AG04449 (cell line): Measurements from ENCODE around the gene MEAK7.
"Not testable (repeated sequence)": the region's sequence is repeated elsewhere in the genome, so short reads cannot be mapped to it uniquely, and the experiment has no call there.

Experiments used
- CTCF ChIA-PET: fragments of 350-600 bp; formaldehyde crosslinking; extraction: SDS; loops from one replicate; lab custom pipeline; 2021; ENCODE audit warnings: antibody characterized with exemption; lab: Yijun Ruan, JAX
- POLR2A ChIA-PET: fragments of 400-600, 350-600 bp; formaldehyde crosslinking; extraction: SDS; loops from one replicate; lab custom pipeline; 2020; ENCODE audit warnings: antibody characterized with exemption, inconsistent platforms; lab: Yijun Ruan, JAX
- DNase-seq: peaks from one replicate; pipeline ENCODE4 v3.0.0-alpha.2; 2010; ENCODE audit warnings: low read depth, low spot score
- H3K4me3 ChIP-seq: 2 replicates; pipeline ENCODE4 v1.5.1; 2011; ENCODE audit warnings: low read depth, mild to moderate bottlenecking, control low read depth, low read length
- TF ChIP-seq, protein P1 (sequence below): IDR thresholded peaks from one replicate; pipeline ENCODE4 v1.5.1; 2011; ENCODE audit warnings: mild to moderate bottlenecking, moderate library complexity, low read length, control low read depth, inconsistent platforms; ENCODE audit not compliant: insufficient read depth; ENCODE audit errors: missing control alignments

MEAK7 gene

DNA sequence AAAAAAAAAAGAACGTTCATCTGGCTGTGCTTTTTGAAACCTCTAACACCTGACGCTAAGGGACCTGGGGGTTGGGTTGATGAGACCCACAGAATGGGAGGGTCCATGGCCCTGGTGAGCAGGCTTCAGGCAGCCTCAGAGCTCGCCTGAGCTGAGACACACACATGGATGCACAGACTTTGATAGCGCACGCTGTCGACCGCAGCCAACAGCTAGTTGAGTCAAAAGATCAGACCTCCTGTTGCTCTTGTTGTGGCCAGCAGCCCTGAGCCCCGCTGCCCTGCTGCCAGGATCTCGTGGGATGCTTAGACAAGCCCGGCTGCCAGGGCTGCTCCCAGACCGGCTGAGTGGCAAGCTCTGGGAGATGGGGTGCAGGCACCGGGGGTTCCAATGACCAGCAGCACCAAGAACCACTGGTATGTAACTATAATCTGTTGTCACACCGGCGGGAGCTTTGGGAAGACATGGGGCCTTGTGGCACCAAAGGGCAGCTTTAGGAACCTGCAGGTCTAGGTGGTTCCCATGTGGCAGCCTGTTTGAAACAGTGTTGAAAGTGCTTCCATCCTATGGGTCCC, 20.0 kb upstream of the MEAK7 start:
- H3K4me3 ChIP-seq = no peak overlapping the region
- DNase-seq = no peak
- CTCF ChIA-PET = interaction anchor here (1.0 to 1.9 kb wide), 4 partner anchors 12 to 87 kb away, joined by 3 to 7 read pairs (median 5); no protein-coding TSS in a partner anchor
- TF ChIP-seq, protein P1, sequence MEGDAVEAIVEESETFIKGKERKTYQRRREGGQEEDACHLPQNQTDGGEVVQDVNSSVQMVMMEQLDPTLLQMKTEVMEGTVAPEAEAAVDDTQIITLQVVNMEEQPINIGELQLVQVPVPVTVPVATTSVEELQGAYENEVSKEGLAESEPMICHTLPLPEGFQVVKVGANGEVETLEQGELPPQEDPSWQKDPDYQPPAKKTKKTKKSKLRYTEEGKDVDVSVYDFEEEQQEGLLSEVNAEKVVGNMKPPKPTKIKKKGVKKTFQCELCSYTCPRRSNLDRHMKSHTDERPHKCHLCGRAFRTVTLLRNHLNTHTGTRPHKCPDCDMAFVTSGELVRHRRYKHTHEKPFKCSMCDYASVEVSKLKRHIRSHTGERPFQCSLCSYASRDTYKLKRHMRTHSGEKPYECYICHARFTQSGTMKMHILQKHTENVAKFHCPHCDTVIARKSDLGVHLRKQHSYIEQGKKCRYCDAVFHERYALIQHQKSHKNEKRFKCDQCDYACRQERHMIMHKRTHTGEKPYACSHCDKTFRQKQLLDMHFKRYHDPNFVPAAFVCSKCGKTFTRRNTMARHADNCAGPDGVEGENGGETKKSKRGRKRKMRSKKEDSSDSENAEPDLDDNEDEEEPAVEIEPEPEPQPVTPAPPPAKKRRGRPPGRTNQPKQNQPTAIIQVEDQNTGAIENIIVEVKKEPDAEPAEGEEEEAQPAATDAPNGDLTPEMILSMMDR = no peak
- POLR2A ChIA-PET = no interaction called here

DNA sequence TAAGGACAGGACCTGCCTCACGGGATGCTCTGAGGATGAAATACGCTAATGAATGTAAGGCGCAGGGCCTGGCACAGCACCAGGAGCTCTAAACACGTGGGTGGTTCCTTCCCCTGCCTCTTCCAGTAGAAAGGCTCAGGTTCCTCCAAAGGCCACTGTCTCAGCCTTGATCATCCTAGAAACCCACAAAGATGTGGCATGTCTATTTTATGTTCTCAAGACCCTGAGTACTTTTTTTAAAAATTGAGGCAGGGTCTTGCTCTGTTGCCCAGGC, 17.0 kb upstream of the MEAK7 start:
- ChIA-PET POLR2A (interaction anchor here (0.9 kb wide), 1 partner anchor 10 kb away, joined by 3 read pairs; no protein-coding TSS in a partner anchor), CTCF (interaction anchor here (1.4 to 5.8 kb wide), 5 partner anchors 10 to 217 kb away, joined by 5 to 45 read pairs (median 11); no protein-coding TSS in a partner anchor)
- no peak for DNase-seq
- TF ChIP-seq, protein P1 = no peak
- no peak overlapping the region for H3K4me3 ChIP-seq

DNA sequence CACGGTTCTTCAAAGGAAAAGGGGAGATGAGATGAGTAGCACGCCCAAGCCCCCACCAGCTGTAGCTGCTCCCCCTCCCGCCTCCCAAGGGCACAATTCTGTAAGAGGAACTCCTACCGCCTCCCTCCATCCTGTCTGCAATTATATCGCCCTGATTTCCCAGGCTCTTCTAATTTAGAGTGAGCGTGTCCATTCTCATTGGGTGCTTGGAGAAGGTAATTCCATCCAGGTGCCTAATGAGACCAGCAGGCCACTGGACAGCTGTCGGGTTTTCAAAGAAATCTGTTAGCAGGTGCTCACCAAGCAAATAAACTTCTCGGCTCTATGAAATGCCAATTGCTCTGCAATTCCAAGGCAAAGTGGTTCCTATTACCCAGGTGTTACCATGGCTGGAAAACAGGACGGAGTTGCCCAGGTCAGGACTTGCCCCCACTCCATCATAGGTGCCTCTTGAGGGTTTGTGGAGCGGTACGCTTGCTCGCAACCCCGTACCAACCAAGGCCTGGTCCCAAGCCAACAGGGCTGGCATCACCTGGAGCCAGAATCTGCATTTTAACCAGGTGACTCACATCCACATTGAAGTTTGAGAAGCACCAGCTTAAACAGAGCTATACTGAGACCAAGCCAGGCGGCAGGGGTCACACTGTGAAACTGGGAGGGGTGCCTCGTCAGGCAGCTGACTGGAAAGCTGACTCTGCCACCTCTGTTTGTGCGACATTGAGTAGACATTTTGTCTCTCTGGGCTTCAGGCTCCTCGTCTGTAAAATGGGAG, 16.5 kb upstream of the MEAK7 start:
- CTCF ChIA-PET = interaction anchor here (1.2 to 5.8 kb wide), 9 partner anchors 9 to 218 kb away, joined by 5 to 45 read pairs (median 7); no protein-coding TSS in a partner anchor
- no peak for DNase-seq
- no peak overlapping the region for H3K4me3 ChIP-seq
- POLR2A ChIA-PET = interaction anchor here (0.9 to 1.4 kb wide), 2 partner anchors 11 kb away, joined by 3 to 4 read pairs; no protein-coding TSS in a partner anchor
- TF ChIP-seq, protein P1 = no peak

DNA sequence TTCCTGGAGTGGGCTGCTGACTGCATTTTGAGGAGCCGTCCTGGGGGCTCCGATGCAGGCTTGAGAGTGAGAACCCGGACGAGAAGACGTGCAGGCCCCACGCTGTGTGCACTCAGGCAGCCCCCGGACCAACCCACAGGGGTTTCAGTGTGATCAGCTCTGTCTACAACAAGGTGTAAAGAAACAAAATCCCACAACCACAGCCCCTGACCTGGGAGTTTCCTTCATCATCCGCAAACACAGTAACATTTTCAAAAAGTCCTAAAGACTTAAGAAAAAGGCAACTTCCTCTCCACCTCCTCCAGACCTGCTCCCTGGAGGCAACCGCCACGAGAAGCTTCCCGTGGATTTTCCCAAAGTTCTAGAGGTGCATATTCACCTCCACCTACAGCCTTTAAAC, 15.4 kb upstream of the MEAK7 start:
- ChIA-PET CTCF (interaction anchor here (0.9 to 5.8 kb wide), 8 partner anchors 8 to 219 kb away, joined by 4 to 45 read pairs (median 7); no protein-coding TSS in a partner anchor), POLR2A (interaction anchor here (1.4 kb wide), 1 partner anchor 12 kb away, joined by 4 read pairs; no protein-coding TSS in a partner anchor)
- H3K4me3 ChIP-seq = no peak overlapping the region
- TF ChIP-seq, protein P1 = no peak
- no peak for DNase-seq

DNA sequence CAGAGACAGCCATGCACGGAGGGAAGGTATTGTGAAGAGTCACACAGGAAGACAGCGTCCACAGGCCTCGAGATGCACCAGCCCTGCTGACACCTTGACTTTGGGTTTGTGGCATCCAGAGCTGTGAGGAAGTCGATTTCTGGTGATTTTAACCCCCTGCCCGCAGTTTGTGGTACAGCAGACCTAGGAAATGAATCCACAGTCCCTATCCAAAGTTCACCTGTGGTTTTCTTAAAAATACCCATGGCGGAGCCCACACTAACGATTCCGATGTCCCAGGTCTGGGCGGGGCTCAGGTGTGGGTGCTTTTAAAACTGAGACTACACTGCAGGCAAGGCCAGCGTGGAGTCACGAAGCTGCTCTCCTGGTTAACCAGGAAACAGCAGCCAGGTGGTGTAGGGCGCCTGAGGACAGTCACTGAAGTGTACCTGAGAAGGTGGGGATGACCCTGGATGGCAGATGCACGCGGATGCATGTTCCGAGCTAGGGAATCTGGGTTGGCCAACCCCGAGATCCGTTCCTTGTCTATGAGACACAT, 14.4 kb upstream of the MEAK7 start:
- TF ChIP-seq, protein P1 = no peak
- CTCF ChIA-PET = interaction anchor here (0.9 to 5.8 kb wide), 8 partner anchors 8 to 220 kb away, joined by 4 to 45 read pairs (median 10); no protein-coding TSS in a partner anchor
- no peak overlapping the region for H3K4me3 ChIP-seq
- POLR2A ChIA-PET = interaction anchor here (0.7 to 1.4 kb wide), 2 partner anchors 9 to 13 kb away, joined by 3 to 4 read pairs; no protein-coding TSS in a partner anchor
- DNase-seq = no peak

DNA sequence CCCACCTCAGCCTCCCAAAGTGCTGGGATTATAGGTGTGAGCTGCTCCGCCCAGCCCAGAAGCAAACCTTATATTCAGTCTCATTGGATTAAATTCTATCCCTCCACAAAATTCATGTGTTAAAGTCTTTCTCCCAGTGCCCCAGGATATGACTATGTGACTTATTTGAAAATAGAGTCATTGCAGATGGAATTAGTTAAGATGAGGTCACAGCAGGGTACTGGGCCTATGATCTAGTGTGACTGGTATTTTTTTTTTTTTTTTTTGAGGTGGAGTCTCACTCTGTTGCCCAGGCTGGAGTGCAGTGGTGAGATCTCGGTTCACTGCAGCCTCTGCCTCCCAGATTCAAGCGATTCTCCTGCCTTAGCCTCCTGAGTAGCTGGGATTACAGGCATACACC, 13.8 kb upstream of the MEAK7 start:
- peak; percentile 21 for DNase-seq
- ChIA-PET POLR2A (interaction anchor here (0.7 kb wide), 1 partner anchor 10 kb away, joined by 3 read pairs; no protein-coding TSS in a partner anchor), CTCF (interaction anchor here (1.0 to 5.8 kb wide), 6 partner anchors 11 to 105 kb away, joined by 3 to 45 read pairs (median 6); no protein-coding TSS in a partner anchor)
- H3K4me3 ChIP-seq = not testable (repeated sequence)
